Stimulated activated CD8-positive, alpha-beta memory T cell treated with anti-CD3 and anti-CD28 coated beads, Interleukin-15, amount 100 ng/mL, for 1 hour (primary cell): ENCODE results near the gene REPS1.

Source experiments
- DNase-seq: peaks from one replicate; pipeline ENCODE4 v3.0.0-alpha.2; 2020; ENCODE audit warnings: low read depth

The REPS1 gene

GRCh38 chr6:138926579-138926978 lies 61.5 kb downstream of the REPS1 start:
- no peak for DNase-seq

- DNase-seq: no peak
Observed at GRCh38 chr6:138925806-138926205, 62.2 kb downstream of the REPS1 start.

- no peak for DNase-seq
Observed at GRCh38 chr6:138923561-138923960, 64.5 kb downstream of the REPS1 start.

- DNase-seq: no peak
Observed at GRCh38 chr6:138920906-138921305, 67.1 kb downstream of the REPS1 start.

- no peak for DNase-seq
Observed at GRCh38 chr6:138914701-138915100, 73.4 kb downstream of the REPS1 start.

- no peak for DNase-seq
Observed at GRCh38 chr6:138912308-138912707, 75.7 kb downstream of the REPS1 start.

- DNase-seq: no peak
Observed at GRCh38 chr6:138909975-138910374, 78.1 kb downstream of the REPS1 start.

GRCh38 chr6:138909511-138909910 lies 78.5 kb downstream of the REPS1 start:
- no peak for DNase-seq

GRCh38 chr6:138907167-138907566 lies 80.9 kb downstream of the REPS1 start:
- DNase-seq: no peak

- DNase-seq: no peak
Observed at GRCh38 chr6:138897031-138897430, 91.0 kb downstream of the REPS1 start.

GRCh38 chr6:138896104-138896756 lies 91.8 kb downstream of the REPS1 start:
- no peak for DNase-seq

- DNase-seq: no peak
Observed at GRCh38 chr6:138891255-138891986, 96.6 kb downstream of the REPS1 start.

GRCh38 chr6:138885156-138885819 lies 102.8 kb downstream of the REPS1 start:
- DNase-seq: no peak

- no peak for DNase-seq
Observed at GRCh38 chr6:138882369-138883017, 105.6 kb downstream of the REPS1 start.

GRCh38 chr6:138873191-138873590 lies 114.9 kb downstream of the REPS1 start:
- no peak for DNase-seq

GRCh38 chr6:138869398-138869797 lies 118.7 kb downstream of the REPS1 start:
- DNase-seq: no peak

GRCh38 chr6:138868181-138868580 lies 119.9 kb downstream of the REPS1 start:
- no peak for DNase-seq

- no peak for DNase-seq
Observed at GRCh38 chr6:138865480-138866109, 122.5 kb downstream of the REPS1 start.

GRCh38 chr6:138864343-138864890 lies 123.6 kb downstream of the REPS1 start:
- DNase-seq: no peak

- DNase-seq: no peak
Observed at GRCh38 chr6:138863321-138863720, 124.7 kb downstream of the REPS1 start.

GRCh38 chr6:138862456-138862855 lies 125.6 kb downstream of the REPS1 start:
- DNase-seq: no peak

- DNase-seq: no peak
Observed at GRCh38 chr6:138857775-138858174, 130.3 kb downstream of the REPS1 start.
